Activated CD4-positive, alpha-beta memory T cell treated with anti-CD3 and anti-CD28 coated beads, Interleukin-2, amount 10 ng/mL, durations not matched to agents 7 days and 5 days (primary cell): ENCODE results near the gene RNF123. TPM values are rescaled to one million over a fixed set of nuclear protein-coding genes. Genes with fewer than 3 reads are reported as not detected.

Experiments
- CTCF ChIA-PET: fragments of 350-600 bp; sonication (Branson Sonifier 250); formaldehyde crosslinking; loops from one replicate; lab custom pipeline; 2021; ENCODE audit warnings: antibody characterized with exemption, inconsistent platforms; lab: Charles Lee
- POLR2A ChIA-PET: fragments of 350-600 bp; sonication (Branson Sonifier 250); formaldehyde crosslinking; loops from one replicate; lab custom pipeline; 2021; ENCODE audit warnings: antibody characterized with exemption; lab: Charles Lee
- DNase-seq: peaks from one replicate; pipeline ENCODE4 v3.0.0-alpha.2; 2020
- H3K27ac Mint-ChIP-seq: one replicate; pipeline ENCODE4 v1.8.0; 2021; ENCODE audit warnings: mild to moderate bottlenecking, mixed read lengths
- H3K27me3 Mint-ChIP-seq: one replicate; pipeline ENCODE4 v1.8.0; 2021; ENCODE audit warnings: mixed read lengths
- H3K36me3 Mint-ChIP-seq: one replicate; pipeline ENCODE4 v1.8.0; 2021; ENCODE audit warnings: low read depth, mixed read lengths
- H3K4me1 Mint-ChIP-seq: one replicate; pipeline ENCODE4 v1.8.0; 2021; ENCODE audit warnings: mixed read lengths
- H3K4me3 Mint-ChIP-seq: one replicate; pipeline ENCODE4 v1.8.0; 2021; ENCODE audit warnings: mild to moderate bottlenecking, mixed read lengths
- H3K9me3 Mint-ChIP-seq: one replicate; pipeline ENCODE4 v1.8.0; 2021; ENCODE audit warnings: mixed read lengths
- total RNA-seq, 2 experiments: library from RNA; stranded (reverse); gene quantifications; one replicate each; pipeline ENCODE4 v1.2.3, GENCODE V29; 2021

The RNF123 gene
- total RNA-seq, 2 experiments from 2014 or later: 35.5 to 38.3 TPM

DNA sequence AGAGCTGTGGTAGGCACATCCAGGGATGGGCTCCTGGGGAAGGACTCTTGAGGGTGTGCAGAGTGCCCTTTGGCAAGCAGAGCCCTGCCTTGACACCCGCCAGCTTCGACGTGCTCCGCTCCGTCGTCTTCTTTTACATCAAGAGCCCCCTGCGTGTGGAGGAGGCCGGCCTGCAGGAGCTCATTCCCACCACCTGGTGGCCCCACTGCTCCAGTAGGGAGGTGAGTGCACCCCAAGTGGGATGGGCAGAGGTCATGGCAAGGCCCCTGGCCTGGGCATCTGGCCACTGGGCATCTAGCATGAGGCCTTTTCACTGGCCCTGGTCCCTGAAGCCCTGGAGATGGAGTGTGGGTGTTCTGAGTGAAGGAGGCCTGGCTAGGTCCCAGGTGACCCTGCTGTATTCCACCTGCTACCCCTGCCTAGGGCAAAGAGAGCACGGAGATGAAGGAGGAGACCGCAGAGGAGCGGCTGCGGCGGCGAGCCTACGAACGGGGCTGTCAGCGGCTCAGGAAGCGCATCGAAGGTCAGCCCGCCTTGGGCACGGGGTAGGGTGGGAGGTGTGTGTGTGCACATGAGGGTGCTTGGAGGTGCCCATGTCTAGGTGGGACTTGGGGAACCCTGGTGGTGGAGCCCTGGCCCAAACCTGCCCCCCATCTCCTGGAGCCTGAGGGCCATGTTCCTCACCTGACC, 12.2 kb downstream of the RNF123 start:
- H3K9me3 Mint-ChIP-seq: no peaks in the 10 kb centered on the region

GRCh38 chr3:49702672-49703071, 13.3 kb downstream of the RNF123 start:
- H3K9me3 Mint-ChIP-seq: no peaks in the 10 kb centered on the region
- no peak overlapping the region for H3K4me3 Mint-ChIP-seq
- no peaks in the 10 kb centered on the region for H3K27me3 Mint-ChIP-seq
- H3K27ac Mint-ChIP-seq: no peak overlapping the region
- peaks cover 7% of the 10 kb centered on the region for H3K36me3 Mint-ChIP-seq
- ChIA-PET POLR2A (interaction anchor here (1.3 kb wide), 1 partner anchor 21 kb away, joined by 5 read pairs; the partner anchor contains the start of gene GMPPB), CTCF (interaction anchor here (0.7 to 3.3 kb wide), 2 partner anchors 10 to 163 kb away, joined by 4 to 21 read pairs; no protein-coding TSS in a partner anchor)
- DNase-seq: no peak
- no peaks in the 10 kb centered on the region for H3K4me1 Mint-ChIP-seq

More for the DNA sequence above, 12.2 kb downstream of the RNF123 start:
- POLR2A ChIA-PET: interaction anchor here (0.7 to 1.7 kb wide), 3 partner anchors 17 to 102 kb away, joined by 3 to 6 read pairs (median 3); partner anchors contain the start of genes AMIGO3, GMPPB and INKA1
- no peaks in the 10 kb centered on the region for H3K4me1 Mint-ChIP-seq
- no peak overlapping the region for H3K27ac Mint-ChIP-seq
- CTCF ChIA-PET: interaction anchor here (0.6 to 3.3 kb wide), 7 partner anchors 101 to 590 kb away, joined by 3 to 21 read pairs (median 3); partner anchors contain the start of gene INKA1
- H3K27me3 Mint-ChIP-seq: no peaks in the 10 kb centered on the region
- no peak overlapping the region for H3K4me3 Mint-ChIP-seq
- no peak for DNase-seq
- H3K36me3 Mint-ChIP-seq: peaks cover 7% of the 10 kb centered on the region

- no peaks in the 10 kb centered on the region for H3K27me3 Mint-ChIP-seq
- no peak overlapping the region for H3K4me3 Mint-ChIP-seq
These were observed 14.1 kb downstream of the RNF123 start for GRCh38 chr3:49703443-49703927.

GRCh38 chr3:49703956-49704355, 14.6 kb downstream of the RNF123 start:
- Mint-ChIP-seq H3K4me3 (no peak overlapping the region), H3K36me3 (peaks cover 7% of the 10 kb centered on the region), H3K4me1 (no peaks in the 10 kb centered on the region), H3K9me3 (no peaks in the 10 kb centered on the region), H3K27me3 (no peaks in the 10 kb centered on the region), H3K27ac (no peak overlapping the region)
- CTCF ChIA-PET: interaction anchor here (0.5 to 1.8 kb wide), 2 partner anchors 11 to 135 kb away, joined by 3 to 8 read pairs; no protein-coding TSS in a partner anchor
- POLR2A ChIA-PET: no interaction called here
- no peak for DNase-seq

More at GRCh38 chr3:49703443-49703927, 14.1 kb downstream of the RNF123 start:
- Mint-ChIP-seq H3K36me3 (peaks cover 7% of the 10 kb centered on the region), H3K9me3 (no peaks in the 10 kb centered on the region), H3K4me1 (no peaks in the 10 kb centered on the region), H3K27ac (no peak overlapping the region)
- ChIA-PET POLR2A (interaction anchor here (1.3 kb wide), 1 partner anchor 20 kb away, joined by 5 read pairs; the partner anchor contains the start of gene GMPPB), CTCF (interaction anchor here (0.5 to 3.3 kb wide), 3 partner anchors 11 to 164 kb away, joined by 3 to 21 read pairs (median 8); no protein-coding TSS in a partner anchor)
- DNase-seq: peak; percentile 73

GRCh38 chr3:49704629-49705028, 15.3 kb downstream of the RNF123 start:
- DNase-seq: no peak
- H3K9me3 Mint-ChIP-seq: no peaks in the 10 kb centered on the region
- peaks cover 7% of the 10 kb centered on the region for H3K36me3 Mint-ChIP-seq
- H3K4me3 Mint-ChIP-seq: no peak overlapping the region
- ChIA-PET POLR2A (no interaction called here), CTCF (interaction anchor here (1.8 kb wide), 1 partner anchor 134 kb away, joined by 8 read pairs; no protein-coding TSS in a partner anchor)
- H3K4me1 Mint-ChIP-seq: no peaks in the 10 kb centered on the region
- no peaks in the 10 kb centered on the region for H3K27me3 Mint-ChIP-seq
- no peak overlapping the region for H3K27ac Mint-ChIP-seq

DNA sequence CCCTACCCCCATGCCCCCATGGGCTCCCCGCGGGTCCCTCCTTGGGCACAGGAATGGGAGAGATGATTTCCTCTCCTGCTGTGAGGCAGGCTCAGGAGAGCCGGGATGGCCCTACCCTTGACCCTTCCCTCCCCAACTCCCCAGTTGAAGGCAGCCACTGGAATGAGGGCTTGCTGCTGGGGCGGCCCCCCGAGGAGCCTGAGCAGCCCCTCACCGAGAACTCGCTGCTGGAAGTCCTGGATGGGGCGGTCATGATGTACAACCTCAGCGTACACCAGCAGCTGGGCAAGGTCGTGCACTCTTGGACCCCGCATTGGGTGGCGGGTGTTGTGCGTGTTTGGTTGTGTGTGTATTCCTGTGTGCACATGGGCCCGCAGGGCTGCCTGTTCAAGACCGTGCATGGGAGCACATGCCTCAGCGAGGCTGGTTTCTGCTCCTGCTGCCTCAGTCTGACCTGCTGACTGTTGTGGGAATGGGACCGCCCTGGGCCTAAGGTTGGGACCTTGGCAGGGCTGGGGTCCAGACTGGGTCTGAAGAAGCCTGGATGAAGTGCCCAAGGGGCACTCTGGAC, 16.1 kb downstream of the RNF123 start:
- ChIA-PET CTCF (no interaction called here), POLR2A (interaction anchor here (0.9 kb wide), 1 partner anchor 18 kb away, joined by 3 read pairs; the partner anchor contains the start of gene GMPPB)
- Mint-ChIP-seq H3K36me3 (peaks cover 6% of the 10 kb centered on the region), H3K4me3 (no peak overlapping the region), H3K27me3 (no peaks in the 10 kb centered on the region), H3K9me3 (no peaks in the 10 kb centered on the region), H3K4me1 (no peaks in the 10 kb centered on the region), H3K27ac (no peak overlapping the region)
- no peak for DNase-seq

GRCh38 chr3:49706456-49707112, 17.2 kb downstream of the RNF123 start:
- no peak overlapping the region for H3K4me3 Mint-ChIP-seq
- no peaks in the 10 kb centered on the region for H3K9me3 Mint-ChIP-seq
- POLR2A ChIA-PET: interaction anchor here (0.9 kb wide), 1 partner anchor 17 kb away, joined by 3 read pairs; the partner anchor contains the start of gene GMPPB

DNA sequence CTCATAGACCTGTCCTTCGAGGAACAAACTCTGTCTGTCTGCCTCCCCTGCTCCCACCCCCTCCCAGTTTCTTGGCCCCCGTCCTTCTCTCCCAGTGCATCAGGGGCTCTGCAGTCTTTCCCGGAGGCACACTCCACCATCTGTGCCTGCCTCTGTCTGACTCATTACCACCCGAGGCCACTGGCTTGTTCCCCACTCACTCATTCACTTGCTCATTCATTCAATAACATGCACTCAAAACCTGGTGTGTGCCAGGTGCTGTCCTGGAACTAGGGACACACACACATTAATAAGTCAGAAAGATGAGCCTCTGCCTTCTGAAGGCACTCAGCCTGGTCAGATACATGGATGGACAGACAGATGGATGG, 17.7 kb downstream of the RNF123 start:
- CTCF ChIA-PET: no interaction called here
- no peak for DNase-seq
- Mint-ChIP-seq H3K27ac (no peak overlapping the region), H3K4me3 (no peak overlapping the region), H3K27me3 (no peaks in the 10 kb centered on the region), H3K9me3 (no peaks in the 10 kb centered on the region), H3K36me3 (peaks cover 6% of the 10 kb centered on the region), H3K4me1 (peaks cover 8% of the 10 kb centered on the region)
- POLR2A ChIA-PET: interaction anchor here (1.4 kb wide), 1 partner anchor 10 kb away, joined by 5 read pairs; no protein-coding TSS in a partner anchor

More at GRCh38 chr3:49706456-49707112, 17.2 kb downstream of the RNF123 start:
- peaks cover 6% of the 10 kb centered on the region for H3K36me3 Mint-ChIP-seq
- DNase-seq: no peak
- H3K27ac Mint-ChIP-seq: no peak overlapping the region
- CTCF ChIA-PET: no interaction called here
- no peaks in the 10 kb centered on the region for H3K27me3 Mint-ChIP-seq
- peaks cover 4% of the 10 kb centered on the region for H3K4me1 Mint-ChIP-seq

- H3K27me3 Mint-ChIP-seq: no peaks in the 10 kb centered on the region
- DNase-seq: no peak
- H3K9me3 Mint-ChIP-seq: no peaks in the 10 kb centered on the region
These were observed 20.5 kb downstream of the RNF123 start for GRCh38 chr3:49709852-49710251.

GRCh38 chr3:49711489-49711888, 22.1 kb downstream of the RNF123 start:
- DNase-seq: no peak
- no peaks in the 10 kb centered on the region for H3K9me3 Mint-ChIP-seq
- POLR2A ChIA-PET: interaction anchor here (1.5 to 1.7 kb wide), 2 partner anchors 10 to 12 kb away, joined by 4 to 6 read pairs; partner anchors contain the start of gene GMPPB
- peaks cover 18% of the 10 kb centered on the region for H3K4me1 Mint-ChIP-seq
- no peaks in the 10 kb centered on the region for H3K27me3 Mint-ChIP-seq
- CTCF ChIA-PET: no interaction called here
- H3K36me3 Mint-ChIP-seq: peaks cover 3% of the 10 kb centered on the region
- H3K27ac Mint-ChIP-seq: no peak overlapping the region
- H3K4me3 Mint-ChIP-seq: no peak overlapping the region

More at GRCh38 chr3:49709852-49710251, 20.5 kb downstream of the RNF123 start:
- peaks cover 3% of the 10 kb centered on the region for H3K36me3 Mint-ChIP-seq
- no peak overlapping the region for H3K4me3 Mint-ChIP-seq
- ChIA-PET POLR2A (no interaction called here), CTCF (no interaction called here)
- peaks cover 18% of the 10 kb centered on the region for H3K4me1 Mint-ChIP-seq
- no peak overlapping the region for H3K27ac Mint-ChIP-seq

DNA sequence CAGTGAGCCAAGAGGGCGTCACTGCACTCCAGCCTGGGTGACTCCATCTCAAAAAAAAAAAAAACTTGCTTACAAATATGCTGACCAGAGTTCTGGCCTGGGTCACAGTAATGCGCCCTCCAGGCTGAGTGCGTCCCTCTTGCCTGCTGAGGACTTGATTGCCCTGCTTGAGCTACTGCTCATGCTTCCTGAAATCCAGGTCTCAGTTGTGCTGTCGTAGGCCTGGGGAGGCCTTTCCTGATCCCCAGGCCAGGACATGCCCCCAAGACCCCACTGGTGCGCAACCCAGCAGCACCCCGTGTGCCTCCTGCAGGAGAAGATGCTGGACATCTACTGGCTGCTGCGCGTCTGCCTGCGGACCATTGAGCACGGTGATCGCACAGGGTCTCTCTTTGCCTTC, 22.8 kb downstream of the RNF123 start:
- H3K9me3 Mint-ChIP-seq: no peaks in the 10 kb centered on the region
- H3K36me3 Mint-ChIP-seq: peaks cover 3% of the 10 kb centered on the region
- no peaks in the 10 kb centered on the region for H3K27me3 Mint-ChIP-seq
- no peak for DNase-seq
- no peak overlapping the region for H3K4me3 Mint-ChIP-seq
- POLR2A ChIA-PET: interaction anchor here (1.1 to 1.7 kb wide), 4 partner anchors 9 to 74 kb away, joined by 4 to 6 read pairs (median 4); partner anchors contain the start of genes GMPPB and IP6K1
- CTCF ChIA-PET: interaction anchor here (0.5 to 1.1 kb wide), 2 partner anchors 40 to 172 kb away, joined by 4 to 5 read pairs; no protein-coding TSS in a partner anchor
- no peak overlapping the region for H3K27ac Mint-ChIP-seq
- peaks cover 18% of the 10 kb centered on the region for H3K4me1 Mint-ChIP-seq
